Liver (tissue), 3 donors: ENCODE data around the gene OR51E1.

ENCODE experiments used
- CTCF ChIP-seq: fragments of 150-350 bp; IDR thresholded peaks from 2 replicates; pipeline ENCODE4 v1.5.1; 2017; ENCODE audit warnings: improper control_type of control experiment, low read depth, low read length; ENCODE audit not compliant: missing input control
- GABPA ChIP-seq, 2 donors: IDR thresholded peaks in 1 of 2; conservative IDR thresholded peaks in 1 of 2; 2 replicates each; pipeline ENCODE4 v1.6.1; 2016; ENCODE audit warnings: antibody characterized with exemption in 2 of 2, mild to moderate bottlenecking in 1 of 2, moderate library complexity in 1 of 2
- JUND ChIP-seq, 2 donors: IDR thresholded peaks; 2 replicates each; pipeline ENCODE4 v1.6.1; 2016; ENCODE audit warnings: antibody characterized with exemption in 2 of 2
- MAX ChIP-seq: IDR thresholded peaks from 2 replicates; pipeline ENCODE4 v1.6.1; 2016; ENCODE audit warnings: antibody characterized with exemption
- REST ChIP-seq: IDR thresholded peaks from 2 replicates; pipeline ENCODE4 v1.6.1; 2016; ENCODE audit warnings: antibody characterized with exemption, mild to moderate bottlenecking
- SP1 ChIP-seq: IDR thresholded peaks from 2 replicates; pipeline ENCODE4 v1.6.1; 2018; ENCODE audit warnings: antibody characterized with exemption, mild to moderate bottlenecking
- donor health status: healthy.
- donor health status: healthy.

- TF ChIP-seq CTCF (no peak), GABPA (IDR thresholded peaks at IDR 0.05 in 1 of 2, conservative IDR thresholded peaks at IDR 0.05 in 1 of 2) (no peak), JUND (IDR thresholded peaks at IDR 0.05) (no peak), MAX (no peak), SP1 (no peak), REST (no peak)
These were observed 53.8 kb downstream of the OR51E1 start, which contains the start of gene OR51E2 for GRCh38 chr11:4697585-4697984.
